CD4-positive, alpha-beta T cell treated with Interleukin-10 for 1 hour (primary cell): ENCODE data around the gene SERPINE1.
A peak's percentile ranks its signal among the peaks of the same experiment; 100 is the strongest.

ENCODE experiments used
- DNase-seq: peaks from one replicate; pipeline ENCODE4 v3.0.0-alpha.2; 2020

The SERPINE1 gene

DNA sequence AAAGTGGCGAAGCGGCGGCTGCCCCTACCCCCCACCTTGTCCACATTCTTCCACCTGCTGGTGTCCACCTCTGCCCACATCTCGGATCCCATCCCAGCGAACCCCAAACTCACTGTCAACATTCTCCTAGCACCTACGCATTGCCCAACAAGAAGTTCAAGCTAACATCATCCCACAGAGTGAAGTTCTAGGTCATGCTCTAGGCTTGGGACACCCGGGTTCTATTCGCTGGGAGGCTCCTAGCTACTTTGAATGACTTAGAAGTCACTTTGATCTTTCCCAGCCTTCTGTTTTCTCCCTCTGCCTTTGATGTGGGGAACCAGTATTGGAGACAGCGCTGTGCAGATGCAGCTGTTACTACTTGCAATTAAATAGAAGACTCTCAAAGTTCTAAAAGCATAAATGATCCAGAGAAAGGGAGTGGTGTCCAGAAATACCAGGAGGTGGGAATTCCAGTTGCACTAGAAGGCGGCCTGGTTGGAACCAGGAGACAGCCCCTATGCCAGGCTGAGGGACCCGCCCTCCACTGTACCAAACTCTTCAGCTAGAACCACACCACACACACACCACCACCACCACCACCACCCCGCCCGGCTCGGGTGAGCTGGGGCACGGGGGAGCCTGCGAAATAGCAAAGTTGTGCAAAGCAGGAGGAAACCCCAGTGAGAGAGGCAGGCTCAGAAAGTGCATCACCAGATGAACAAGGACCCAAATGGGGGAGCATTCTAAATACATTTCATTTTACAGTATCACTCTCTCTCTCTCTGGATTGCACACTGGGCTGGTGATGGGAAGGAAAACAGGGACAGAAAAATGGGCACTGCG is 43.9 kb downstream of the SERPINE1 start:
- DNase-seq, result no peak

GRCh38 chr7:101171442-101171837 is 44.5 kb downstream of the SERPINE1 start:
- no peak for DNase-seq

DNA sequence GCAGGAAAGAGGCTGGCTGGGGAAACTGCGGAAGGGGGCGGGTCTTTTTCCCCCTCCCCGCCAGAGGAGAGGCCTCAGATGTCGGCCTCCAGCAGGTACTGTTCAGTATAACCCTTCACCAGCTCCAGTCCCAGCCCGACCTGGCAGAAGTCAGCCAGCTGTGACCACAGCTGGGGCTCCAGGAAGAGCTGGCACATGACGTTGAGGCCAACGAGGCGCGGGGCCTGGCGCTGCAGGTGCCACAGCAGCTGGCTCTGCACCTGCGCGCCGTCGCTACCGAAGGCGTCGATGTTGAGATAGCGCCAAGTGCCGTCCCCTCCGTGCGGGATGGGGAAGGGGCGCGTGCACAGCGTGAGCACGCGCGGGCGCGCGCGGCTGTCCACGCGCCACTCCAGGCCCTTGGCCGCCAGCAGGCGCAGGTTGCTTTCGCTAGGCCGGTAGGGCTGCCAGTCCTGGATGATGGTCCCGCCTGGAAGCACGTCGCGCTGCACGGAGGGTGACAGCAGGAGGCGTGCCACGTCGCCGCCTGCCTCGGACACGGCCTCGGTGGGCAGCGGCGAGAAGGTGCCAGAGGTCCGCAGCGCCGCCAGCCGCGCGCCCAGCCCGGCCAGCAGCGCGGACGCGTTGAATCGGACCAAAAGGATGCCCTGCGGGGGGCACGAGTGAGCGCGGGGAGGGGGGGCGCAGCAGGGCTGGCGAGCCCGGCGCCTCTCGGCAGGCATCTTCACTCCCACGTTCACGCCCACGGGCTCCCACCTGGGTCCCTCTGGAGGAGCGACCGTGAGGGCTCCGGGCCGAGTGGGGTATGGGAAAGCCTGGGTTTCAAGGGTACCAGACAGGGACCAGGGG is 45.3 kb downstream of the SERPINE1 start:
- DNase-seq, result no peak

- DNase-seq, result no peak
Measured at GRCh38 chr7:101172854-101173751, 46.2 kb downstream of the SERPINE1 start.

GRCh38 chr7:101173752-101174244 is 46.9 kb downstream of the SERPINE1 start:
- DNase-seq, result peak; percentile 74

- no peak for DNase-seq
Measured at GRCh38 chr7:101174322-101174854, 47.5 kb downstream of the SERPINE1 start.

- DNase-seq, result no peak
Measured at GRCh38 chr7:101175664-101176063, 48.8 kb downstream of the SERPINE1 start.

- no peak for DNase-seq
Measured at GRCh38 chr7:101177644-101178043, 50.7 kb downstream of the SERPINE1 start.

DNA sequence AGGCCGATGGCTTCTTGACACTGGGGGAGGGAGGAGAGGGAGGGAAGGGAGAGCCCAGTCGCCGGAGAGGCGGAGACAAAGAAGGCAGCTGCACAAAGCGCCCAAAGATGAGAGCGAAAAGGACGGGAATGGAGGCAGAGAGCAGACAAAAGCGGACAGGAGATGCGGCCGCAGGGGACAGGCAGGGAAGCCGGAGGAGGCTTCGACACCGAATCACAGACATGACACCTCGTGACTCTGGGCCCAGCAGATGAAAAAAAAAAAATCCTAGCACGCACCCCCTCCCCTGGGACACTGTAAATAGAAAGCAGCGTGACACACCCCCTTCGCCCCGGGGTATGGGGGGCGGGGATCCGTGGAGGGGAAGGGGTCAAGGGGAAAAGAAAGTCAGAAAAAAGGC is 52.2 kb downstream of the SERPINE1 start:
- no peak for DNase-seq

DNA sequence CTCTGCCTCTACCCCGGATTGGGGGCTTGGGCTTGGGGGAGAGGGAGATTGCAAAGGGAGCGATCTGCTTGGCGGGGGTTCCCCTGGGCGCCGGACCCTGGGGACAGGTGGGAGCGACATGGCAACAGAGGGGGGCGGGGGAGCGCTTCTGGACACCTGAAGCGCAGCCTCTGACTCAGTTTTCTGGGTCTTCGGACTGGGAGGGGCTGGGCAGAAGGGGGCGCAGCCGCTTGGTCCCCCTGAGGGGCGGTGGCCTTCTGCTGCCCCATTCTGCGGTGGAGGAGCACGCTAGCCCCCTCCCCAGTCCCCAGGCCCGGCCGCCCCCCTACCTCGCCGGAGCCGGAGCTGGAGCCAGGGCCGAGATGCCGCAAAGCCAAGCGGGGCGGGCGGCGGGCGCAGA is 52.8 kb downstream of the SERPINE1 start:
- DNase-seq, result no peak

DNA sequence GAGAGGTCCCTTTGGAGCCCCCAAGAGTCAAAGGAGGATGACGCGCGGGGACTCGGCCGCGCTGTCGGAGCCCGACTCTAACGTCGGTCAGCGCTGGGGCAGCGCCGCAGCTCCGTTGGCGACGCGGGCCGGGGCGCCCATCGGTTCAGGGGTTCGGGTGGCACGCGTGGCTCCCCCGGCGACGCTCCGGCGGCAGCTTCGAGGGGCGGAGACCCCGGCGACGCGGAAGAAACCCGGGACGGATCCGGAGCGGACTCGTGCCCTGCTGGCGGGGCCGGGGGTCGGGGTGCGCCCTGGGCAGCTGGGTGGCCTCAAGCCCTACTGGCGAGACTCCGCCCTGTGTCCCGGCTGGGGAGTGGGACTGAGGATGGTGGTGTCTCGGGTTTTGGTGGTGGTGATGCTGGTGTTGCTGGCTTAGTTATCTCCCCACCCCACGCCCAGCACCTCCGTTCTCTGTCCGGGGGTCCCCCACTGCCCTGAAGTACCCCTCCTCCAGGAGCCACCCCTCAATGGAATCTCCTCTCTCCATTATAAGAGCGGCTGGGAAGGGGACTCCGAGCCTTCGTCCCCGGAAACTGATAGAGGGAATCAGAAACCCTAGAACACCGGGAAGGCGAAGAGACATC is 53.3 kb downstream of the SERPINE1 start, which contains the start of gene NAT16:
Gene NAT16 (minus strand): TSS at position 164 of the 626 bp plus-strand sequence. CDS start 5,486 bp downstream, outside the sequence.
- DNase-seq, result no peak

GRCh38 chr7:101185258-101185839 is 58.4 kb downstream of the SERPINE1 start:
- DNase-seq, result no peak

DNA sequence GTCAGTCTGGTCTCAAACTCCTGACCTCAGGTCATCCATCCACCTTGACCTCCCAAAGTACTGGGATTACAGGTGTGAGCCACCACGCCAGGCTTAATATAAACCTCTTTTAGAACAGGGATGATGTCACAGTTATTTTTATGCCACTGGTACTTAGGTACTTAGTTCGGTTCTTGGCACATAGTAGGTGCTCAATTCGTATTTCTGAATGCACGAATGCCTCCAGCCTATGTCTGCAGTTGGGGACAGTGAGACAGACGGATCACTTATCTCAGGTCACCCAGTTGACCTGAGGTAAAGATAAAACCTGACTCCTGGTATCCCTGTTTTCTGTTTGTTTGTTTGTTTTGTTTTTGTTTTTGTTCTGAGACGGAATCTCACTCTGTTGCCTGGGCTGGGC is 59.3 kb downstream of the SERPINE1 start:
- no peak for DNase-seq

DNA sequence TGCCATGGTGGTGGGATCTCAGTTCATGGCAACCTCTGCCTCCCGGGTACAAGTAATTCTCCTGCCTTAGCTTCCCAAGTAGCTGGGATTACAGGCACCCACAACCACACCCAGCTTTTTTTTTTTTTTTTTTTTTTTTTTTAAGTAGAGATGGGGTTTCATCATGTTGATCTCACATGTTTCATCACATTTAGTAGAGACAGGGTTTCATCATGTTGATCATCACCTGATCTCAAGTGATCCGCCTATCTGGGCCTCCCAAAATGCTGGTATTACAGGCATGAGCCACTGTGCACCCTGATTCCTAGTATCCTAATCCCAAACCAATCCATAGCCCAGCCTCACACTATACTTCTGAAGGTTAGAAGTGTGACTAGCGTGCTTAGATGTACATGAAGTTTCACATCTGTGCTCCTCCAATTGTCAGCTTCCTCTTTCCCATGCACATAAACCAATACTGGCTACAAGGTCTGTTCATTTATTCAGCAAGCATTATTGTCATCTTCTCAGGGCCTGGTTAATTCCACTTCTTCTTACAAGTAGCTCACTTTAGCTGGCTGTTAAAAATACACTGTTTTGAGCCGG is 60.0 kb downstream of the SERPINE1 start:
- no peak for DNase-seq
